Parathyroid adenoma (tissue), 2 donors: Measurements from ENCODE around the gene TTC9B.
A peak's percentile ranks its signal among the peaks of the same experiment; 100 is the strongest.

Source experiments
- H2AFZ ChIP-seq: fragments of 300-600 bp; sonication (generic); one replicate; pipeline ENCODE4 v1.7.0; 2017; ENCODE audit warnings: antibody characterized with exemption, mild to moderate bottlenecking
- H3K27ac ChIP-seq: fragments of 300-600 bp; sonication (generic); one replicate; pipeline ENCODE4 v1.7.0; 2017
- H3K27me3 ChIP-seq: fragments of 300-600 bp; sonication (generic); one replicate; pipeline ENCODE4 v1.7.0; 2017; ENCODE audit warnings: low read length; ENCODE audit not compliant: control insufficient read depth, insufficient read depth
- H3K36me3 ChIP-seq: fragments of 300-600 bp; sonication (generic); one replicate; pipeline ENCODE4 v1.7.0; 2017; ENCODE audit warnings: low read length; ENCODE audit not compliant: control insufficient read depth, insufficient read depth
- H3K4me1 ChIP-seq: fragments of 300-600 bp; sonication (generic); one replicate; pipeline ENCODE4 v1.7.0; 2017; ENCODE audit warnings: control low read depth
- H3K4me2 ChIP-seq: fragments of 300-600 bp; sonication (generic); one replicate; pipeline ENCODE4 v1.7.0; 2017; ENCODE audit warnings: low read length
- H3K4me3 ChIP-seq: fragments of 300-600 bp; sonication (generic); one replicate; pipeline ENCODE4 v1.7.0; 2017; ENCODE audit warnings: low read depth, low read length
- H3K79me2 ChIP-seq: fragments of 300-600 bp; sonication (generic); one replicate; pipeline ENCODE4 v1.7.0; 2017; ENCODE audit warnings: control low read depth
- H3K9ac ChIP-seq: fragments of 300-600 bp; sonication (generic); one replicate; pipeline ENCODE4 v1.7.0; 2017; ENCODE audit warnings: mild to moderate bottlenecking
- H3K9me3 ChIP-seq: fragments of 300-600 bp; sonication (generic); one replicate; pipeline ENCODE4 v1.7.0; 2017; ENCODE audit warnings: low read length; ENCODE audit not compliant: control insufficient read depth
- CTCF ChIP-seq: fragments of 300-600 bp; sonication (generic); IDR thresholded peaks from one replicate; pipeline ENCODE4 v1.7.0; 2017; ENCODE audit warnings: antibody characterized with exemption, mild to moderate bottlenecking
- donor health status: primary hyperparathyroidism.

TTC9B gene

GRCh38 chr19:40192758-40193586 is 25.2 kb downstream of the TTC9B start:
- Histone ChIP-seq H3K4me2 (peak overlapping the region; percentile 86), H2AFZ (no peak overlapping the region), H3K4me1 (peaks cover 7% of the 10 kb centered on the region), H3K79me2 (no peaks in the 10 kb centered on the region), H3K9ac (no peak overlapping the region), H3K27ac (no peak overlapping the region), H3K4me3 (no peak overlapping the region), H3K36me3 (no peaks in the 10 kb centered on the region), H3K27me3 (no peaks in the 10 kb centered on the region), H3K9me3 (no peaks in the 10 kb centered on the region)
- no peak for TF ChIP-seq CTCF

- Histone ChIP-seq H3K4me3 (peak overlapping the region; percentile 53), H3K9me3 (no peaks in the 10 kb centered on the region), H3K4me1 (peaks cover 7% of the 10 kb centered on the region), H3K4me2 (peak overlapping the region; percentile 86), H3K36me3 (no peaks in the 10 kb centered on the region), H3K27me3 (no peaks in the 10 kb centered on the region), H3K79me2 (no peaks in the 10 kb centered on the region), H3K9ac (peak overlapping the region; percentile 74), H3K27ac (no peak overlapping the region), H2AFZ (peak overlapping the region; percentile 84)
- TF ChIP-seq CTCF: no peak
Measured at GRCh38 chr19:40191836-40192646, 26.1 kb downstream of the TTC9B start.

GRCh38 chr19:40190891-40191835 is 27.0 kb downstream of the TTC9B start, which contains the start of gene MAP3K10:
MAP3K10 (plus strand) TSS chr19:40191426; CDS start chr19:40192032, 606 bp downstream.
- Histone ChIP-seq H3K4me2 (peak within 1 kb of the TSS; percentile 98), H3K4me1 (peaks cover 7% of the 10 kb centered on the region), H3K36me3 (no peaks in the 10 kb centered on the region), H3K27ac (peak within 1 kb of the TSS; percentile 82), H3K9ac (peak within 1 kb of the TSS; percentile 88), H3K9me3 (no peaks in the 10 kb centered on the region), H3K79me2 (no peaks in the 10 kb centered on the region), H3K27me3 (no peaks in the 10 kb centered on the region), H2AFZ (peak within 1 kb of the TSS; percentile 100), H3K4me3 (peak within 1 kb of the TSS; percentile 97)
- no peak for TF ChIP-seq CTCF

GRCh38 chr19:40184273-40184672 is 33.9 kb downstream of the TTC9B start:
- H3K9ac ChIP-seq: no peak overlapping the region
- no peaks in the 10 kb centered on the region for H3K36me3 ChIP-seq
- H2AFZ ChIP-seq: no peak overlapping the region
- H3K4me1 ChIP-seq: no peaks in the 10 kb centered on the region
- no peaks in the 10 kb centered on the region for H3K27me3 ChIP-seq
- H3K4me3 ChIP-seq: no peak overlapping the region
- no peak overlapping the region for H3K4me2 ChIP-seq
- H3K27ac ChIP-seq: no peak overlapping the region
- no peak for TF ChIP-seq CTCF
- H3K9me3 ChIP-seq: no peaks in the 10 kb centered on the region
- no peaks in the 10 kb centered on the region for H3K79me2 ChIP-seq
